AG04449 (cell line): ENCODE data around the gene TMEM135.

Experiments
- CTCF ChIA-PET: fragments of 350-600 bp; formaldehyde crosslinking; extraction: SDS; loops from one replicate; lab custom pipeline; 2021; ENCODE audit warnings: antibody characterized with exemption; lab: Yijun Ruan, JAX
- POLR2A ChIA-PET: fragments of 400-600, 350-600 bp; formaldehyde crosslinking; extraction: SDS; loops from one replicate; lab custom pipeline; 2020; ENCODE audit warnings: antibody characterized with exemption, inconsistent platforms; lab: Yijun Ruan, JAX
- DNase-seq: peaks from one replicate; pipeline ENCODE4 v3.0.0-alpha.2; 2010; ENCODE audit warnings: low read depth, low spot score
- H3K4me3 ChIP-seq: 2 replicates; pipeline ENCODE4 v1.5.1; 2011; ENCODE audit warnings: low read depth, mild to moderate bottlenecking, control low read depth, low read length
- CTCF ChIP-seq: IDR thresholded peaks from one replicate; pipeline ENCODE4 v1.5.1; 2011; ENCODE audit warnings: mild to moderate bottlenecking, moderate library complexity, low read length, control low read depth, inconsistent platforms; ENCODE audit not compliant: insufficient read depth; ENCODE audit errors: missing control alignments

The TMEM135 gene

DNA sequence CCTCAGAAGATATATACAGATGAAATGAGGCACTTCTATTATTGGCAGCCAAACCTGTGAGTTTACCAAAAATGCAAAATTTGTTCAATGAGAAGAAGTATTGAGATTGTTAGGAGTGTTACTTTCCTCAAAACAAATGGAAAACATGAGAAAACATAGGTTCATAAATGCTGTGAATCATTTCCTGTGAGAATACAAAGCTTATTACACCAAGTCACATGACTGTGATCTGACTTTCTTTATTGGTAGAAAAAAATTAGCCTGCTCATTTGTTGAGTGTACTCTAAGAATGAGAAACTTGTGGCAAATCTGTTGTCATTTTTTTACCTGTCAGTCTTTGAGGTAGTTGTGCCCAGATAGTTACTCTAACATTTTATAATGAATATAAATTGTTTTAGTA lies 215.1 kb downstream of the TMEM135 start:
- CTCF ChIA-PET: no interaction called here
- no peak overlapping the region for H3K4me3 ChIP-seq
- DNase-seq: no peak
- POLR2A ChIA-PET: no interaction called here
- no peak for TF ChIP-seq CTCF

GRCh38 chr11:87254562-87254961 lies 216.8 kb downstream of the TMEM135 start:
- ChIA-PET POLR2A (no interaction called here), CTCF (no interaction called here)
- DNase-seq: no peak
- TF ChIP-seq CTCF: no peak
- no peak overlapping the region for H3K4me3 ChIP-seq

DNA sequence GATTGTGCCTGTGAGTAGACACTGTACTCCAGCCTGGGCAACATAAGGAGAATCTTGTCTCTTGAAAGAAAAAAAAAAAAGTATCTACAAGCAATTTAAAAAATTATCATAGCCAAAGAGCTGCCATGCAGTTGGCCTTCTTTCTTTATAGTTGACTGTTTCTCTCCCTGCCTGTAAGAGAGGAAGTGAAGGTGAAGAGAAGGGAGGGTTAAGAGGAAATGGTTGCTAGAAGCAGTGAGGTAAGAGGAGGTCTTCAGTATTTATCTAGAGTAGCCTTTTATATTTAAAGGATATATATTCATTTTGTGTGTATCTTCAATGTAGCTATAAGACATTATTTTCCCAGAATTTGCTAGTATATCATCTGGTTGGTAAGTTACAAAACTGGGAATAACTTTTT lies 217.9 kb downstream of the TMEM135 start:
- POLR2A ChIA-PET: no interaction called here
- no peak for TF ChIP-seq CTCF
- H3K4me3 ChIP-seq: no peak overlapping the region
- no peak for DNase-seq
- CTCF ChIA-PET: interaction anchor here (0.6 to 1.2 kb wide), 2 partner anchors 204 to 261 kb away, joined by 3 read pairs; no protein-coding TSS in a partner anchor

GRCh38 chr11:87256694-87257340 lies 219.1 kb downstream of the TMEM135 start:
- DNase-seq: peak; percentile 4
- CTCF ChIA-PET: no interaction called here
- POLR2A ChIA-PET: no interaction called here
- no peak overlapping the region for H3K4me3 ChIP-seq
- TF ChIP-seq CTCF: no peak

GRCh38 chr11:87258171-87258833 lies 220.6 kb downstream of the TMEM135 start:
- H3K4me3 ChIP-seq: no peak overlapping the region
- POLR2A ChIA-PET: no interaction called here
- no peak for TF ChIP-seq CTCF
- CTCF ChIA-PET: no interaction called here
- DNase-seq: no peak

DNA sequence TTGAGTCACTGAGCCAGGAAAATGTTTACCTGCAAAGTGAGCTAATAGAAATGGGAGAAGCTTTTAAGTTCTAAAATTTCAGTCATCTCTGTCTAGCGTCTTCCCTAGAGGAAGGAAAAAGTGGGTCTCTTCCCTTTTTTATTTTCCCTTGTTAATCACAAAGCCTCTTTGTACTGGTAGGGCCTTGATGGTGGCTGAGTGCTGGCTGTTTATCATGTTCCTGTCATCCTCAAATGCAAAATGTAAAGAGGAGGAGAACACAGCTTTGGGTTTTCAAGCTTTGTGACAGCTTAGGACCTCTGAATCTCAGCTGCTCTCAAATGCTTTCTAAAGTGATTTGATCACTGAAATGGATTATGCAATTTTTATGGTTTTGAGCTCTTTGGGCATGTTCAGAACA lies 222.0 kb downstream of the TMEM135 start:
- ChIA-PET POLR2A (no interaction called here), CTCF (no interaction called here)
- no peak for DNase-seq
- no peak overlapping the region for H3K4me3 ChIP-seq
- no peak for TF ChIP-seq CTCF
